A549 (cell line): Measurements from ENCODE around the gene TRAF3. TPM values are rescaled to one million over a fixed set of nuclear protein-coding genes. Genes with fewer than 3 reads are reported as not detected.

Source experiments
- ATAC-seq, 2 experiments: fragments of 200-7000 bp in 1 of 2; fragments of >200 bp in 1 of 2; cut with Nextera tagmentation in 1 of 2; cut with Tn5 transposase in 1 of 2; 3 replicates each; pipeline versions ENCODE4 v1.8.0 to v1.9.1; 2018 to 2020; ENCODE audit warnings: mild to moderate bottlenecking in 1 of 2, moderate library complexity in 1 of 2
- CTCF ChIA-PET: fragments of 300-600 bp; sonication (Branson Sonifier 250); formaldehyde crosslinking; extraction: SDS; loops from one replicate; lab custom pipeline; 2021; ENCODE audit warnings: antibody characterized with exemption, inconsistent platforms; lab: Yijun Ruan, JAX
- POLR2A ChIA-PET: fragments of 350-600 bp; formaldehyde crosslinking; extraction: SDS; loops from one replicate; lab custom pipeline; 2021; ENCODE audit warnings: antibody characterized with exemption, inconsistent platforms; lab: Yijun Ruan, JAX
- DNase-seq, 2 experiments: peaks; one replicate each; pipeline versions ENCODE4 v3.0.0 to v3.0.0-alpha.2; 2011 to 2016; ENCODE audit warnings: low read depth in 1 of 2, low spot score in 1 of 2
- FAIRE-seq: peaks from 2 replicates; lab custom pipeline; 2011; peaks lifted over from hg19 to GRCh38; lab: Jason Lieb, UNC
- H3K27ac ChIP-seq, 2 experiments: fragments of >200 bp; sonication (Bioruptor Twin); formaldehyde crosslinking; 3 replicates each; pipeline ENCODE4 v1.5.1; 2016 to 2017
- H3K4me1 ChIP-seq: fragments of >200 bp; sonication (Bioruptor Twin); formaldehyde crosslinking; 3 replicates; pipeline ENCODE4 v1.6.1; 2016
- H3K4me2 ChIP-seq: fragments of >200 bp; sonication (Bioruptor Twin); formaldehyde crosslinking; 3 replicates; pipeline ENCODE4 v1.6.1; 2016
- H3K4me3 ChIP-seq: fragments of >200 bp; sonication (Bioruptor Twin); formaldehyde crosslinking; 3 replicates; pipeline ENCODE4 v1.5.1; 2016
- H3K9me3 ChIP-seq: fragments of >200 bp; sonication (Bioruptor Twin); formaldehyde crosslinking; 3 replicates; pipeline ENCODE4 v1.6.1; 2016
- ATOH8 ChIP-seq: fragments of 250-450 bp; sonication (Bioruptor Pico); IDR thresholded peaks from 2 replicates; pipeline ENCODE4 v1.5.0; 2020; ENCODE audit warnings: low read depth, mild to moderate bottlenecking, moderate library complexity
- BHLHE40 ChIP-seq: IDR thresholded peaks from 2 replicates; pipeline ENCODE4 v1.6.1; 2012; ENCODE audit warnings: low read depth, low read length, inconsistent platforms
- CBX8 ChIP-seq: fragments of 200-600 bp; sonication (generic); IDR thresholded peaks from 2 replicates; pipeline ENCODE4 v1.6.1; 2016
- CHD4 ChIP-seq: fragments of 200-600 bp; sonication (generic); IDR thresholded peaks from 2 replicates; pipeline ENCODE4 v1.6.1; 2016; ENCODE audit warnings: antibody characterized with exemption, mild to moderate bottlenecking, borderline replicate concordance
- EHF ChIP-seq: fragments of 250-450 bp; sonication (Bioruptor Pico); IDR thresholded peaks from 2 replicates; pipeline ENCODE4 v1.5.0; 2020; ENCODE audit warnings: mild to moderate bottlenecking
- EHMT2 ChIP-seq: fragments of 200-600 bp; sonication (generic); IDR thresholded peaks from 2 replicates; pipeline ENCODE4 v1.6.1; 2016; ENCODE audit warnings: antibody characterized with exemption, low read depth, mild to moderate bottlenecking, moderate library complexity
- EP300 ChIP-seq, 2 experiments: fragments of >200 bp; sonication (Bioruptor Twin); formaldehyde crosslinking; IDR thresholded peaks; 2 replicates in 1 of 2; 3 replicates in 1 of 2; pipeline ENCODE4 v1.6.1; 2016 to 2017
- FOSB ChIP-seq: fragments of 250-450 bp; sonication (Bioruptor Pico); IDR thresholded peaks from 2 replicates; pipeline ENCODE4 v1.5.0; 2020; ENCODE audit warnings: mild to moderate bottlenecking, moderate library complexity
- GATA3 ChIP-seq: IDR thresholded peaks from 2 replicates; pipeline ENCODE4 v1.6.1; 2012; ENCODE audit warnings: borderline replicate concordance
- HDAC2 ChIP-seq: fragments of 200-600 bp; sonication (generic); IDR thresholded peaks from 2 replicates; pipeline ENCODE4 v1.6.1; 2016
- HES2 ChIP-seq: fragments of >200 bp; sonication (Bioruptor Twin); formaldehyde crosslinking; IDR thresholded peaks from 2 replicates; pipeline ENCODE4 v1.6.1; 2016
- HEYL ChIP-seq: fragments of 250-450 bp; sonication (Bioruptor Pico); IDR thresholded peaks from 2 replicates; pipeline ENCODE4 v1.8.0; 2021; ENCODE audit warnings: mild to moderate bottlenecking, moderate library complexity
- HOXB5 ChIP-seq: fragments of 250-450 bp; sonication (Bioruptor Pico); IDR thresholded peaks from 2 replicates; pipeline ENCODE4 v1.5.0; 2020; ENCODE audit warnings: mild to moderate bottlenecking, moderate library complexity
- JUNB ChIP-seq: fragments of >200 bp; sonication (Bioruptor Twin); formaldehyde crosslinking; IDR thresholded peaks from 2 replicates; pipeline ENCODE4 v1.6.1; 2016
- MYC ChIP-seq: IDR thresholded peaks from 2 replicates; pipeline ENCODE4 v1.6.1; 2012; ENCODE audit warnings: mild to moderate bottlenecking, inconsistent platforms, low read length, improper control_type of control experiment, borderline replicate concordance
- NR3C1 ChIP-seq: fragments of >200 bp; sonication (Bioruptor Twin); formaldehyde crosslinking; IDR thresholded peaks from 3 replicates; pipeline ENCODE4 v1.6.1; 2017
- PBX3 ChIP-seq: IDR thresholded peaks from 2 replicates; pipeline ENCODE4 v1.6.1; 2012
- POLR2A ChIP-seq: IDR thresholded peaks from 2 replicates; pipeline ENCODE4 v1.6.1; 2012; ENCODE audit warnings: mild to moderate bottlenecking, low read length
- POLR2AphosphoS2 ChIP-seq: conservative IDR thresholded peaks from 2 replicates; pipeline ENCODE4 v1.6.1; 2012; ENCODE audit warnings: low read length, improper control_type of control experiment, inconsistent platforms
- RAD21 ChIP-seq, 2 experiments: fragments of >200 bp in 1 of 2; sonication (Bioruptor Twin) in 1 of 2; formaldehyde crosslinking in 1 of 2; IDR thresholded peaks in 1 of 2; conservative IDR thresholded peaks in 1 of 2; 2 replicates in 1 of 2; 3 replicates in 1 of 2; pipeline ENCODE4 v1.6.1; 2012 to 2018; ENCODE audit warnings: inconsistent platforms in 1 of 2
- SMC3 ChIP-seq: fragments of >200 bp; sonication (Bioruptor Twin); formaldehyde crosslinking; IDR thresholded peaks from 3 replicates; pipeline ENCODE4 v1.6.1; 2018; ENCODE audit warnings: inconsistent platforms
- SREBF2 ChIP-seq: fragments of 450-650 bp; IDR thresholded peaks from 2 replicates; pipeline ENCODE4 v1.6.1; 2014; ENCODE audit warnings: mild to moderate bottlenecking, moderate library complexity
- TP53 ChIP-seq: fragments of 250-450 bp; sonication (Bioruptor Pico); IDR thresholded peaks from 2 replicates; pipeline ENCODE4 v1.5.0; 2021; ENCODE audit warnings: mild to moderate bottlenecking, moderate library complexity
- ZFP36 ChIP-seq: fragments of 450-650 bp; IDR thresholded peaks from 2 replicates; pipeline ENCODE4 v1.6.1; 2014; ENCODE audit warnings: borderline replicate concordance; ENCODE audit not compliant: partially characterized antibody
- ZSCAN20 ChIP-seq: fragments of 250-450 bp; sonication (Bioruptor Pico); IDR thresholded peaks from 2 replicates; pipeline ENCODE4 v1.8.0; 2022; ENCODE audit warnings: mild to moderate bottlenecking, moderate library complexity
- WGBS: methylation state at CpG from one replicate; pipeline ENCODE4 v1.1.6; 2017; ENCODE audit errors: missing lambda C conversion rate; 5-methylcytosine and 5-hydroxymethylcytosine counted together
- polyA plus RNA-seq, 4 experiments: library from polyadenylated mRNA; depleted of rRNA in 3 of 4; stranded (reverse); fragments of >200 nt; fragmentation: RNase III in 1 of 4; extraction: RNeasy Plus Mini Kit Qiagen cat#74134 plus additional on column Dnase treatment in 1 of 4; gene quantifications; 2 replicates in 3 of 4; 3 replicates in 1 of 4; pipeline ENCODE4 v1.2.3, GENCODE V29; 2011 to 2017
- TF ChIP-seq, protein P1 (sequence below): fragments of >200 bp; sonication (Bioruptor Twin); formaldehyde crosslinking; IDR thresholded peaks from 3 replicates; pipeline ENCODE4 v1.6.1; 2016

TRAF3 gene
- polyA plus RNA-seq, 2 of the 4 experiments (the other 2 are of a cell fraction) = 20.2 to 25.5 TPM

GRCh38 chr14:102849526-102850379, 72.5 kb downstream of the TRAF3 start:
- no peak for TF ChIP-seq MYC
- DNase-seq (no peak), ATAC-seq (peak; percentile 51 to 66; a peak in 5 of 6 replicates), FAIRE-seq (no peak)
- Histone ChIP-seq H3K4me2 (no peak overlapping the region), H3K9me3 (no peaks in the 10 kb centered on the region), H3K4me1 (no peaks in the 10 kb centered on the region), H3K27ac (0 out of 6 replicates have a peak overlapping the region, but pooled peaks of 1 of the 2 experiments have one; percentile 0), H3K4me3 (no peak overlapping the region)
- WGBS = 78% methylated on average over 6 of the region's 6 CpGs
- ChIA-PET POLR2A (no interaction called here), CTCF (interaction anchor here (0.6 to 1.5 kb wide), 4 partner anchors 18 to 156 kb away, joined by 3 to 5 read pairs (median 3); no protein-coding TSS in a partner anchor)

DNA sequence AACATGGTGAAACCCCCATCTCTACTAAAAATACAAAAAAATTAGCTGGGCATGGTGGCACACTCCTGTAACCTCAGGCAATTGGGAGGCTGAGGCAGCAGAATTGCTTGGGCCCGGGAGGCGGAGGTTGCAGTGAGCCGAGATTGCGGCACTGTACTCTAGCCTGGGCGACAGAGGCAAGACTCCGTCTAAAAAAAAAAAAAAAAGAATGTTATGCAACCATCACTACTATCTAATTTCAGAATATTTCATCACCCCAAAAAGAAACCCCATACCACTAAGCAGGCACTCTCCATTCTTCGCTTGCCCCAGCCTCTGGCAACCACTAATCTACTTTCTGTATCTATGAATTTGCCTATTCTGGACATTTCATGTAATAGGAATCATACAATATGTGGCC, 76.4 kb downstream of the TRAF3 start:
- H3K9me3 ChIP-seq = no peaks in the 10 kb centered on the region
- H3K4me3 ChIP-seq = no peak overlapping the region
- ATAC-seq = no peak
- ChIA-PET POLR2A (no interaction called here), CTCF (no interaction called here)
- TF ChIP-seq SREBF2 (no peak), HES2 (no peak), CBX8 (no peak), POLR2A (no peak), MYC (no peak), POLR2AphosphoS2 (no peak), BHLHE40 (no peak), RAD21 (conservative IDR thresholded peaks at IDR 0.05 in 1 of 2, IDR thresholded peaks at IDR 0.05 in 1 of 2) (no peak), EHF (CRISPR knock-in tag) (no peak), EHMT2 (no peak), FOSB (CRISPR knock-in tag) (no peak), TP53 (no peak), NR3C1 (no peak), JUNB (no peak)
- TF ChIP-seq, protein P1, sequence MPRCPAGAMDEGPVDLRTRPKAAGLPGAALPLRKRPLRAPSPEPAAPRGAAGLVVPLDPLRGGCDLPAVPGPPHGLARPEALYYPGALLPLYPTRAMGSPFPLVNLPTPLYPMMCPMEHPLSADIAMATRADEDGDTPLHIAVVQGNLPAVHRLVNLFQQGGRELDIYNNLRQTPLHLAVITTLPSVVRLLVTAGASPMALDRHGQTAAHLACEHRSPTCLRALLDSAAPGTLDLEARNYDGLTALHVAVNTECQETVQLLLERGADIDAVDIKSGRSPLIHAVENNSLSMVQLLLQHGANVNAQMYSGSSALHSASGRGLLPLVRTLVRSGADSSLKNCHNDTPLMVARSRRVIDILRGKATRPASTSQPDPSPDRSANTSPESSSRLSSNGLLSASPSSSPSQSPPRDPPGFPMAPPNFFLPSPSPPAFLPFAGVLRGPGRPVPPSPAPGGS = no peak
- H3K4me1 ChIP-seq = no peaks in the 10 kb centered on the region
- no peak overlapping the region for H3K4me2 ChIP-seq
- DNase-seq = no peak
- no peak for FAIRE-seq
- H3K27ac ChIP-seq = no peak overlapping the region
- 97% methylated on average over 7 of the region's 7 CpGs for WGBS

DNA sequence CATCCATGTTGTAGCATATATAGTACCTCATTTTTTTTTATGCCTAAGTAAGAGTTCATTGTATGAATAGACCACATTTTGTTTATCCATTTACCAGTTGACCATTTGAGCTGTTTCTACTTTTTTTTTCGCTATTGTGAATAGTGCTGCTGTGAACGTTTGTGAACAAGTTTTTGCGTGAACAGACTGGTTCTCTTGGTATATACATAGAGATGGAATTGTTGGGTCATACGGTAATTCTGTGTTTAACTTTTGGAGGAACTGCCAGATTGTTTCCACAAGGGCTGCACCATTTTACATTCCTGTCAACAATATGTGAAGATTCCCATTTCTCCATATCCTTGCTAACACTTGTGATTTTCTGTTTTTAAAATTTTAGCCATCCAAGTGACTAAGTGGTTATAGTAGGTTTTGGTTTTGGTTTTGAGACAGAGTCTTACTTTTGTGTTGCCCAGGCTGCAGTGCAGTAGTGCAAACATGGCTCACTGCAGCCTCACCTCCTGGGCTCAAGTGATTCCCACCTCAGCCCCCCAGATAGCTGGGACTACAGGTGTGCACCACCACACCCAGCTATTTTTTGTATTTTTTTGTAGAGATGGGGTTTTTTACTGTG, 76.9 kb downstream of the TRAF3 start:
- WGBS = 96% methylated on average over 4 of the region's 4 CpGs
- ChIA-PET CTCF (interaction anchor here (0.6 kb wide), 1 partner anchor 826 kb away, joined by 3 read pairs; no protein-coding TSS in a partner anchor), POLR2A (no interaction called here)
- FAIRE-seq (no peak), DNase-seq (no peak), ATAC-seq (no peak)
- H3K4me2 ChIP-seq = no peak overlapping the region
- H3K27ac ChIP-seq = no peak overlapping the region
- no peak overlapping the region for H3K4me3 ChIP-seq
- no peaks in the 10 kb centered on the region for H3K9me3 ChIP-seq
- H3K4me1 ChIP-seq = no peaks in the 10 kb centered on the region
- TF ChIP-seq ZFP36 (peak; percentile 39), CHD4 (no peak)

DNA sequence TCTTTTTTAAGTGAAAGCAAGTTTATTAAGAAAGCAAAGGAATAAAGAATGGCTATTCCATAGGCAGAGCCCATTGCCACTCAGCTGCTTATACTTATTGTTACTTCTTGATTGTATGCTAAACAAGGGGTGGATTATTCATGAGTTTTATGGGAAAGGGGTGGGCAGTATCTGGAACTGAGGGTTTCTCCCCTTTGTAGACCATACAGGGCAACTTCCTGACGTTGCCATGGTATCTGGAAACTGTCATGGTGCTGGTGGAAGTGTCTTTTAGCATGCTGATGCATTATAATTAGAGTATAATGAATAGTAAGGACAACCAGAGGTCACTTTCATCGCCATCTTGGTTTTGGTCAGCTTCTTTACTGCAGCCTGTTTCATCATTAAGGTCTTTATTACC, 78.9 kb downstream of the TRAF3 start:
- H3K4me3 ChIP-seq = no peak overlapping the region
- H3K27ac ChIP-seq = no peak overlapping the region
- H3K4me1 ChIP-seq = no peaks in the 10 kb centered on the region
- WGBS = 86% methylated on average over 2 of the region's 2 CpGs
- H3K9me3 ChIP-seq = no peaks in the 10 kb centered on the region
- POLR2A ChIA-PET = no interaction called here
- FAIRE-seq (no peak), ATAC-seq (no peak), DNase-seq (no peak)
- no peak overlapping the region for H3K4me2 ChIP-seq
- CTCF ChIA-PET = interaction anchor here (1.0 to 1.3 kb wide), 2 partner anchors 9 to 14 kb away, joined by 3 read pairs; no protein-coding TSS in a partner anchor
- no peak for TF ChIP-seq EP300 (IDR thresholded peaks at IDR 0.05)
- no peak for TF ChIP-seq SREBF2
- TF ChIP-seq ATOH8 (CRISPR knock-in tag) = no peak
- no peak for TF ChIP-seq HDAC2
- no peak for TF ChIP-seq HEYL (CRISPR knock-in tag)
- TF ChIP-seq HOXB5 (CRISPR knock-in tag) = no peak
- TF ChIP-seq GATA3 = no peak
- no peak for TF ChIP-seq SMC3
- TF ChIP-seq ZSCAN20 (CRISPR knock-in tag) = no peak
- TF ChIP-seq PBX3 = no peak
